GM18858 (cell line): ENCODE data around the gene GALNT8.
"Not testable (repeated sequence)": the region's sequence is repeated elsewhere in the genome, so short reads cannot be mapped to it uniquely, and the experiment has no call there.

Experiments
- ATAC-seq: cut with Tn5 transposase; IDR thresholded peaks from one replicate; pipeline ENCODE4 v1.9.1; 2021; ENCODE audit not compliant: unreplicated experiment

Gene GALNT8, protein sequence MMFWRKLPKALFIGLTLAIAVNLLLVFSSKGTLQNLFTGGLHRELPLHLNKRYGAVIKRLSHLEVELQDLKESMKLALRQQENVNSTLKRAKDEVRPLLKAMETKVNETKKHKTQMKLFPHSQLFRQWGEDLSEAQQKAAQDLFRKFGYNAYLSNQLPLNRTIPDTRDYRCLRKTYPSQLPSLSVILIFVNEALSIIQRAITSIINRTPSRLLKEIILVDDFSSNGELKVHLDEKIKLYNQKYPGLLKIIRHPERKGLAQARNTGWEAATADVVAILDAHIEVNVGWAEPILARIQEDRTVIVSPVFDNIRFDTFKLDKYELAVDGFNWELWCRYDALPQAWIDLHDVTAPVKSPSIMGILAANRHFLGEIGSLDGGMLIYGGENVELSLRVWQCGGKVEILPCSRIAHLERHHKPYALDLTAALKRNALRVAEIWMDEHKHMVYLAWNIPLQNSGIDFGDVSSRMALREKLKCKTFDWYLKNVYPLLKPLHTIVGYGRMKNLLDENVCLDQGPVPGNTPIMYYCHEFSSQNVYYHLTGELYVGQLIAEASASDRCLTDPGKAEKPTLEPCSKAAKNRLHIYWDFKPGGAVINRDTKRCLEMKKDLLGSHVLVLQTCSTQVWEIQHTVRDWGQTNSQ

GRCh38 chr12:4719821-4720636 lies at the start of gene GALNT8:
Gene GALNT8, plus strand, starts transcription at chr12:4720400. Its CDS starts 278 bp downstream, at chr12:4720678.
- no peak for ATAC-seq

GRCh38 chr12:4679711-4680110 lies 40.5 kb upstream of the GALNT8 start:
- ATAC-seq, result no peak

GRCh38 chr12:4681732-4682131 lies 38.5 kb upstream of the GALNT8 start:
- no peak for ATAC-seq

DNA sequence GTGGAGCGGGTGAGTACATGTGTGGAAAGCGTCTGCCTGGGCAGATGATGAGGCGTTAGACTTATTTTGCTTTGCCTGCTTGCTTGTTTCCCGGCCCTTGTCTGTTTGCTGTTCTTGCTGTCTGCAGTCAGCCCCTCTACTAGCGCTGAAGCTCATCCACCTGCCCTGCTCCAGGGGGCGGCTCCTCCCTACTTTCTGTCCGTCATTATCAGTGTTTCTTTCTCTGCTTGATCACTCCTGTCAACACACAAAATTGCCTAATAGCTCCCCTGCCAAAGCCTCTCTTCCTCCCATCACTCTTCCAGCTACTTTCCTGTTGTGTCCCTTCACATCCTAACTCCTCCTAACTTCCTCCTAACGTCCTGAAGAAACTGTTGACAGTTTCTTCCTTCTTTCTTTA lies 34.9 kb upstream of the GALNT8 start:
- no peak for ATAC-seq

GRCh38 chr12:4690760-4691159 lies 29.4 kb upstream of the GALNT8 start:
- no peak for ATAC-seq

- ATAC-seq, result no peak
Observed at GRCh38 chr12:4700621-4701026, 19.6 kb upstream of the GALNT8 start.

DNA sequence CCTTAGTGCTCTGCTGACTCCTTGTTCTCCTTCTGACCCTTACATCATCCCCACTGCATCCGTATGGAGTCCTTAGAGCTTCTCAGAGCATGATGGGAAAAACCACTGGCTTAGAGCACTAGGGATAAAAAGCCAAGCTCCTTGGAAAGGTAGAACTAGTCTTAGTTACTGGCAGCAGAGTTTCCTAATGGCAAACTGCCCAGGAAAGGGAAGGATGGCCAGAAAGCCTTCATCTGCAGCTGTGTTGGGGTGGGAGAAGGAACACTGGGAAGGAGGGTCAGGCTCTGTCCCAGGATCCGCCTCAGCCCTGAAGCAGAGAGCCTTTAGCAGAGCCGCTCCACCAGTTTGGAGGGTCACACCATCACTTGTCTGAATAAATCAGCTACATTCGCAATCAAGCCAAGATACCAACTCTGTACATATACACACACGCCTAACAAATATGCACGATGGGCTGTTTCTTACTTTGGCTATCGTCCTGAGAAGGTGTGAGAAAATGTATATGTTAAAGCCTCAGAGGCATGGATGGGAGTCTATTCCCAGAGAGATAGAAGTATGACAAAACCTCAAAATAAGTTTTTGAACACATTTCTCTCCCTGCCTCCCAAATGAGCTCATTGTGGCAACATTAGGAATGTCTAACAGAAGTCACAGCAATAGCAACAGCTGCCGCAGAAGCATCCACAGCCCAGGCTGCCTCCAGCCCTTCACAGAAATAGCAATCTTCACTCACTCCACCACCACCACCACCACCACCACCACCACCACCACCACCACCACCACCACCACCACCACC lies 18.6 kb upstream of the GALNT8 start:
- ATAC-seq, result no peak

GRCh38 chr12:4703676-4704075 lies 16.5 kb upstream of the GALNT8 start:
- ATAC-seq, result no peak

DNA sequence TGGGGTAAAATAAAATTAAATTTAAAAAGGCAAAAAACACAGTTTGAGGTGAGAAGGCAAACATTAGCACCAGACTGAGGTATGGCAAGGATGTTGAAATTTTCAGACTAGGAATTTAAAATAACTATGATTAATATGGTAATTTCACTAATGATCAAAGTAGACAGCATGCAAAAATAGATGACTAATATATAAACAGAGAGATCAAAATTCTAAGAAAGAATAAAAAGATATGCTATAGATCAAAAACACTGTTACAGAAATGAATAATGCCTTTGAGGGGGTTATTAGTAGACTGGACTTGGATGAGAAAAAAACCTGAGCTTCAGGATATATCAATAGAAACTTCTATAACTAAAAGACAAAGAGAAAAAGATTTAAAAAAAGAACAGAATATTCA lies 14.4 kb upstream of the GALNT8 start:
- ATAC-seq, result no peak

GRCh38 chr12:4707306-4707705 lies 12.9 kb upstream of the GALNT8 start:
- ATAC-seq, result no peak

GRCh38 chr12:4710113-4710512 lies 10.1 kb upstream of the GALNT8 start:
- no peak for ATAC-seq

- ATAC-seq, result no peak
Observed at GRCh38 chr12:4714879-4715278, 5.3 kb upstream of the GALNT8 start.

DNA sequence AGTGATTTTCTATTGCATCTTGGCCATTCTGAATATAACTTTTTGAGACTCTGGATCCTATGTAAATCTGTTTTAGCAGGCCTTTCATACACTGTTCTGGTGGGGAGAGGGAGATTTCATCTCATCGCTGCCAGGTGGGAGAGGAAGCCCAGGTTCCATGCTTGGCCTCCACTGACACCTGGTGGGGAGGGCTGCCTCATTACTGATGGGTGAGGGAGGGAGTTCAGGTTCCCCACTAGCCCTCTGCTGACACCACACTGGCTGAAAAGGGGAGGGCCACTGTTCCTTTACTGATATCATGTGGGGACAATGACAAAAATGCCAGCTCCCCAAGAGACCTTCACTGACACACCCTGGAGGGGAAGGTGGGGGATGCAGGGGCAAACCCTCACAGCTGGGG lies 2.4 kb upstream of the GALNT8 start:
- ATAC-seq, result no peak

GRCh38 chr12:4720637-4720995 lies 416 bp downstream of the GALNT8 start:
- no peak for ATAC-seq

GRCh38 chr12:4721587-4721986 lies 1.4 kb downstream of the GALNT8 start:
- ATAC-seq, result not testable (repeated sequence)

- no peak for ATAC-seq
Observed at GRCh38 chr12:4723226-4723625, 3.0 kb downstream of the GALNT8 start.

GRCh38 chr12:4725057-4725456 lies 4.9 kb downstream of the GALNT8 start:
- no peak for ATAC-seq

GRCh38 chr12:4734625-4735340 lies 14.6 kb downstream of the GALNT8 start:
- ATAC-seq, result no peak

DNA sequence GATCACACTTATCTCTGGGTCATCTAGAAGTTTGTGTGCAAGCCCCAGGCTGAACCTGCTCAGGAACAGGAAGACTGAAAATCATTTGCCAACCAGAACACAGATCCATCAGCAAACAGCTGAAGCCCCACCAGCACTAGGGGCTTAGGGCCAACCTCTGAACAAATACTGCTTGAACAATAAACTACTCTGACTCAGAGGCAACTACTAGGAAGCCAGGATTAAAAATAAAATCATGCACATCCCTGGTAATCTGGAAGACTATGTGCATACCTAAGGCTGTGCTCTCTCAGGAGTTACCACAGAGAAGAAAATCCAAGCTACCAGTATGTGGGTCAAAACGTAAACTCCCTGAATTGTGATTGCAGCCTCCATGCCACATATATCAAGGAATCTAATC lies 15.9 kb downstream of the GALNT8 start:
- ATAC-seq, result no peak

DNA sequence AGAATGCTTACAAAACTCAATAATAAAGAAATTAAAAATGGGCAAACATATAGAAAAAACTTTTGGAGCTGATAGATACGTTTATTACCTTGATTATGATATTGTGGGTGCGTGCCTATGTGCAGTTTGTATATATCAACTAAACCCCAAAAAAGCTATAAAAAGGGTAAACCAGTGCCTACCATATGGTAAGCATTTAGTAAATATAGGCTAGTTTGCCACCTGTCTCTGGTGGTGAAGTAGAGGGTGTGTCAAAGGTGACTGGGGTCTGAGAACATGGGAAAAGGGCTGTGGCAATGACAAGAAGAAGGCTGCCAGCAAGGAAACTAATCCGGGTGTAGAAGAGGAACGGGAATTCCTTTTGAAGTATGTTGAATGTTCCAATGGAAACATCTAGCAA lies 18.3 kb downstream of the GALNT8 start:
- ATAC-seq, result no peak
